ENCODE results near the gene SPRR5.

Gene SPRR5

GRCh38 chr1:152946651-152947256, at the start of gene SPRR5:
TSS of gene SPRR5 (plus strand) at chr1:152947206. CDS start at chr1:152948555, 1,349 bp downstream.
- DNase-seq: no peak

- DNase-seq: no peak
Observed at GRCh38 chr1:152899027-152899426, 48.0 kb upstream of the SPRR5 start.

GRCh38 chr1:152899883-152900282, 47.1 kb upstream of the SPRR5 start:
- DNase-seq: no peak

- no peak for DNase-seq
Observed at GRCh38 chr1:152901631-152902030, 45.4 kb upstream of the SPRR5 start.

- DNase-seq: no peak
Observed at GRCh38 chr1:152902636-152903035, 44.4 kb upstream of the SPRR5 start.

- DNase-seq: no peak
Observed at GRCh38 chr1:152904688-152905440, 42.1 kb upstream of the SPRR5 start.

- no peak for DNase-seq
Observed at GRCh38 chr1:152906023-152906565, 40.9 kb upstream of the SPRR5 start.

- DNase-seq: no peak
Observed at GRCh38 chr1:152907686-152908601, 39.1 kb upstream of the SPRR5 start, which contains the start of gene IVL. TSS of gene IVL (plus strand) at chr1:152908546. CDS start at chr1:152909798, 1,252 bp downstream.

GRCh38 chr1:152909206-152909605, 37.8 kb upstream of the SPRR5 start:
- DNase-seq: no peak

- DNase-seq: no peak
Observed at GRCh38 chr1:152912471-152912870, 34.5 kb upstream of the SPRR5 start.

GRCh38 chr1:152912900-152913299, 34.1 kb upstream of the SPRR5 start:
- DNase-seq: no peak

GRCh38 chr1:152917794-152918193, 29.2 kb upstream of the SPRR5 start:
- DNase-seq: no peak

- no peak for DNase-seq
Observed at GRCh38 chr1:152919071-152919470, 27.9 kb upstream of the SPRR5 start.

GRCh38 chr1:152924191-152924590, 22.8 kb upstream of the SPRR5 start:
- DNase-seq: no peak

- DNase-seq: no peak
Observed at GRCh38 chr1:152926091-152926490, 20.9 kb upstream of the SPRR5 start.

- DNase-seq: no peak
Observed at GRCh38 chr1:152928671-152929070, 18.3 kb upstream of the SPRR5 start.

GRCh38 chr1:152932170-152932811, 14.7 kb upstream of the SPRR5 start:
- DNase-seq: no peak

- no peak for DNase-seq
Observed at GRCh38 chr1:152933196-152933595, 13.8 kb upstream of the SPRR5 start.

- DNase-seq: no peak
Observed at GRCh38 chr1:152940614-152941013, 6.4 kb upstream of the SPRR5 start.

GRCh38 chr1:152941037-152941711, 5.8 kb upstream of the SPRR5 start:
- no peak for DNase-seq

- DNase-seq: no peak
Observed at GRCh38 chr1:152942161-152942560, 4.8 kb upstream of the SPRR5 start.

GRCh38 chr1:152946248-152946647, 758 bp upstream of the SPRR5 start:
- no peak for DNase-seq

Measured in stimulated activated CD4-positive, alpha-beta T cell treated with anti-CD3 and anti-CD28 coated beads, Interleukin-2, amount 100 ng/mL, for 24 hours (primary cell).